GM12874 (cell line): ENCODE measurements around the gene GATA2.

Source experiments
- TF ChIP-seq, protein P1 (sequence below): IDR thresholded peaks from 2 replicates; pipeline ENCODE4 v1.5.1; 2011; ENCODE audit warnings: low read depth, mild to moderate bottlenecking, control low read depth, low read length, moderate library complexity; ENCODE audit not compliant: insufficient read depth

GATA2 gene

DNA sequence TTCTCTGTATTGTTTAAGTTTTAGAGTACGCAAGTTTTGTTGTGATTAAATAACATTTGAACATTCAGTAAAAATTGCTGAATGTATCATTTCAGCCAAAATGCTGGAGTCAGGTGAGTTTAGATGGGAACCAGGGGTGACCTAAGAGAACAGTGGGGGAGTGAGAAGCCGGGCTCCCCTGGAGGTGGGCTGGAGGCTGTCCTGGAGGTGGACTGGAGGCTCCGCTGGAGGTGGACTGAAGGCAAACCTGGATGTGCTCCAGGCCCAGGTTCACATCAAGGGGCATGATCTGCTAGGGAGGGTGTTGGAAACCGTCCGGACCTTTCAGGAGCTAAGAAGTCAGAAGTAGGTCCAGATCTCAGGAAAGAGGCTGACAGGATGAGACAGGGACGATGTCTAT, 50.1 kb downstream of the GATA2 start:
- TF ChIP-seq, protein P1, sequence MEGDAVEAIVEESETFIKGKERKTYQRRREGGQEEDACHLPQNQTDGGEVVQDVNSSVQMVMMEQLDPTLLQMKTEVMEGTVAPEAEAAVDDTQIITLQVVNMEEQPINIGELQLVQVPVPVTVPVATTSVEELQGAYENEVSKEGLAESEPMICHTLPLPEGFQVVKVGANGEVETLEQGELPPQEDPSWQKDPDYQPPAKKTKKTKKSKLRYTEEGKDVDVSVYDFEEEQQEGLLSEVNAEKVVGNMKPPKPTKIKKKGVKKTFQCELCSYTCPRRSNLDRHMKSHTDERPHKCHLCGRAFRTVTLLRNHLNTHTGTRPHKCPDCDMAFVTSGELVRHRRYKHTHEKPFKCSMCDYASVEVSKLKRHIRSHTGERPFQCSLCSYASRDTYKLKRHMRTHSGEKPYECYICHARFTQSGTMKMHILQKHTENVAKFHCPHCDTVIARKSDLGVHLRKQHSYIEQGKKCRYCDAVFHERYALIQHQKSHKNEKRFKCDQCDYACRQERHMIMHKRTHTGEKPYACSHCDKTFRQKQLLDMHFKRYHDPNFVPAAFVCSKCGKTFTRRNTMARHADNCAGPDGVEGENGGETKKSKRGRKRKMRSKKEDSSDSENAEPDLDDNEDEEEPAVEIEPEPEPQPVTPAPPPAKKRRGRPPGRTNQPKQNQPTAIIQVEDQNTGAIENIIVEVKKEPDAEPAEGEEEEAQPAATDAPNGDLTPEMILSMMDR = no peak

DNA sequence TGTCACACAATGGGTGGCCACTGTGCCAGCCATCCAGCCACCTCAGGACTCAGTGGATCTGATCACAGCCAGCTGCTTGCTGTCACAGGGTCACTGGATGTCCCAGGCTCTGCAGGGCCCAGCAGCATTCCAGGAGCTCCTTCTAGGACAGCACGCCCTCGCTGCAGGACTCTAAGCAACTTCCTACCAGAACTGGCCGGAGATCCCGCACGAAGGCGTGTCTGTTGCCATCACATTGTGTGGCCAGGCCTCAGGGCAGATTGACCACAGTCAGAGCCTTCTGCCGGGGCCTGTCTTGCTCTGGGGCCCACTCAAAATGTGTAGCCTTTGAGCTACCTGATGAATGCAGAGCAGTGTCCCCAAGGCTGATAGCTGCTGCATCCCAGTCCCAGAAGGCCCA, 50.9 kb downstream of the GATA2 start:
- TF ChIP-seq, protein P1 = no peak

DNA sequence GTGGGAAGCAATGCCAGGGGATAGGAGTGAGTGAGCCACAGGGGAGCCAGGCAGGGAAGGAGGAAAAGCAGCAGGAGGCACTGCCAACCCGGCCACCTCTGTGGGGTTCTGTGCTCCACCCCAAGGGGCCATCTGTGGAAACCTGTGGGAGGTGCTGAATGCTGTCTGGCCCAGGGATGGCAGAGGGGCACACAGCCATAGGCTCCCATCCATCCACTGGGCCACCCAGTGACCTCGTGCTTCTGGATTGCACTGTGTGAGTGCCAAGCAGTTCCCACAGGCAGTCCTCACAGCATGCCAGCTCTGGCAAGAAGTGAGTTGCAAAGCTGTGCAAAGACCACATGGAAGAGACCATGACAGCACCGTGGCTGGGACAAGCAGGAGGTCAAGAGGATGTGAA, 53.8 kb downstream of the GATA2 start:
- TF ChIP-seq, protein P1 = no peak

DNA sequence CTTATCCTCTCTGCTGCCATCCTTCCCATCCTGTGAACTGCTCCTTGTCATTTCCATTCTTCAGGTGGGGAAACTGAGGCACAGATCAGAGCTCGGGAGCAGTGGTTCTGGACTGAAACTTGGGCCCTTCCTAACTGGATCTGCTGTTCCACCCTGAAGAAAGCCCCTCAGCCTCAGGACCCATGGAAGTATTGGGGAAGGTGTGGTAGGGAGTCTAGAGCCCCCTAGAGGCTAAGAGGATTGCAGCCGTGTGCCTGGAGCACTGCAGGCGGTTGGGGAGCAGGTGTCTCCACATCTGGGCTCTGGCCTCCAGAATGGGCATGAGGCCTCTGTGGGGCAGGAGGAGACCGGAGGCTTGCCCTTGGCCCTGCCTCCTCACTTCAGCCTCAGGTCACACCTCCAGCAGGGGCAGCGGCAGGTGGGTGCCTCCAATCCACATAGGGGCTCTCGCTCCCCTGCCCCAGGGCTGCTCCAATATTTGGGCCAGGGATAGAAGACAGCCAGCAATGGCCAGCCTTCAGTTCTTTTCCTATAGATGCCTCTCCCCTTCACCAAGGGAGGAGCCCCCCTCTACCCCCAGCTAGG, 54.4 kb downstream of the GATA2 start:
- TF ChIP-seq, protein P1 = peak; percentile 70

DNA sequence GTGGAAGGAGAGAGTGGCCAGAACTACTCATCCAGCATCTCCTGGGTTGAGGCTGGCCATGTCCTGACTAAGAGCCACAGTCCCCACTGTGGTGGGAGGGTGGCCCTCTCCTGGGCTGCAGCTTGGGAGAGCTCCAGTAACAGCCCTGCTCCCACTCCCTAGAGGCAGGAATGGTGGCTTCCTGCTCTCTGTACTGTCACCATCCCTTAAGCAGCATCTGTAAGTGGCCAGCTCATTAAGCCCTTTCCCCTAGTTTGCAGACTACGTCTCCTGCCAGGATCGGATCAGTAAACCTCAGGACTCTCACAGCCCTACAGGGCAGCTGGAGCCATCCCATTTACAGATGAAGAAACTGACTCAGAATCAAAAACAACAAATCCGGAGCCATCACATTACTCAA, 56.8 kb downstream of the GATA2 start:
- TF ChIP-seq, protein P1 = no peak

DNA sequence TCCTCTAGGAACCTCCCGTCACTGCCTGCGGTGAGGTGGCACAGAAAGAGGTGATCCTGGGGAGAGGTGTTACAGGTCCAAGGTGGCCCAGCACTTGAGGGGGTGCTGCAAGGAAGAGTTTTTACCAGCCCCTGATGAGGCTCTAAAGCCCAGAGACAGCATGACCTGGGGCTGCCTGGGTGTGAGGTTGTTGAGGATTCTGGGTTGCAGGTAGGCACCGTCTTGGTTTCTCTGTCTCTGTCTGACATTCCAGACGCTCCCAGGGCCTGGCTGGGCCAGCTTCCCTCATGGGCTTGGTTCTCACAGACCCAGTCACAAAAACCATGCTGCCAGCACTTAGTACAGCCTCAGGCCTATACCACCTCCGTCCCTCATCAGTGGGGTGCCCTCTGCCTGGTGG, 57.4 kb downstream of the GATA2 start:
- TF ChIP-seq, protein P1 = no peak

DNA sequence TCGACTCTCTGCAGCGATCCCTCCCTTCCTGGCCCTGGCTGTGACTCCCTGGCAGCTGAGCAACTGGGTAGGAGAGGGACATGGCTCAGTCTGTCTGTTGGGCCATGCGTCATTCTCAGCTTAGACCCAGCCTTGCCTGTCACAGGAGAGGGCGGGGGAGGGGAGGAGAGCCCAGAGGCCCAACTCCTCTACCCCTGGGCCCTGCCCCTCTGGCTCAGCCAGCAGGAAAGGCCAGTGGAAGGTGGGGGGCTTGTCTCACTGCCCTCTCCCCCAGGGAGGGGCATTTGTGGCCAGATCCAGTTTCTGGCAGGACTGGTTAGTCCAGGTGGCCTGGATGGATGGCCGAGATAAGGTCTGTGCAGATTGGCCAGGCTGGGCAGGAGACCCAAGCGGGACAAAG, 57.9 kb downstream of the GATA2 start:
- TF ChIP-seq, protein P1 = no peak

DNA sequence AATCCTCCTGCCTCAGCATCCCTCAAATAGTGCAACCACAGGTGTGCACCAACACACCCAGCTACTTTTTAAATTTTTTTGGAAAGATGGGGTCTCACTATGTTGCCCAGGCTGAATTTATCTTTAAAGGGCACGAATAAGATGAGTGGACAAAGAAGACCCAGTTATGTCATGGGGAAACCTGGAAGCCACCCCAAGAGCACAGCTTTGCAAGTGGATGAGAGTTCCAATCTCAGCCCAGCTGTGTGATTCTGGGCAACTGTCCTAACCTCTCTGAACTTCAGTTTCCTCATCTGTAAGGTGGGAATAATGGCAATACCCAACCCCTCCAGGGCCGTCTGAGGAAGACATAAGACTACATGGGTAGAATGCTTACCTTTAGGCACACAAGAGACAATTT, 58.5 kb downstream of the GATA2 start:
- TF ChIP-seq, protein P1 = no peak
